Measurements from ENCODE around the gene KMT2B. TPM values are rescaled to one million over a fixed set of nuclear protein-coding genes. Genes with fewer than 3 reads are reported as not detected.
A peak's percentile ranks its signal among the peaks of the same experiment; 100 is the strongest.

KMT2B gene
- total RNA-seq, 1 donor from 2014 or later = 12.6 TPM

GRCh38 chr19:35756377-35757230 lies 38.8 kb downstream of the KMT2B start, which contains the start of gene HSPB6:
HSPB6 (minus strand) TSS chr19:35757029; CDS start chr19:35757008, 21 bp downstream.
- Histone ChIP-seq H3K4me1 (peaks cover 6% of the 10 kb centered on the region), H3K27ac (no peak within 1 kb of the TSS), H3K79me2 (ENCODE audit: low read depth) (peaks cover 16% of the 10 kb centered on the region), H3F3A (ENCODE audit: low read depth) (peaks cover 13% of the 10 kb centered on the region), H3K4me3 (peak within 1 kb of the TSS; percentile 89), H4K20me1 (ENCODE audit: low read depth) (peaks cover 19% of the 10 kb centered on the region), H3K9me3 (ENCODE audit: low read depth) (no peaks in the 10 kb centered on the region), H3K36me3 (no peaks in the 10 kb centered on the region), H3K9ac (no peak within 1 kb of the TSS), H2AFZ (replicated peaks) (peak within 1 kb of the TSS; percentile 43), H3K27me3 (peaks cover 27% of the 10 kb centered on the region), H3K4me2 (peak within 1 kb of the TSS; percentile 80)
- TF ChIP-seq EZH2 (IDR thresholded peaks at IDR 0.05) (peak; percentile 46), EZH2phosphoT487 (IDR thresholded peaks at IDR 0.05) (no peak), CTCF (IDR thresholded peaks at IDR 0.05) (no peak)
- peak within 1 kb of the TSS; percentile 98 for H3K27ac Mint-ChIP-seq
- peak; percentile 49 for DNase-seq (ENCODE audit: low spot score)
- peaks cover 26% of the 10 kb centered on the region for H3K4me1 Mint-ChIP-seq
- H3K9me3 Mint-ChIP-seq = no peaks in the 10 kb centered on the region
- H3K36me3 Mint-ChIP-seq = peaks cover 6% of the 10 kb centered on the region
- peaks cover 9% of the 10 kb centered on the region for H3K27me3 Mint-ChIP-seq (ENCODE audit: insufficient read depth, low read depth)
- H3K4me3 Mint-ChIP-seq = peak within 1 kb of the TSS; percentile 99

GRCh38 chr19:35757231-35757748 lies 39.5 kb downstream of the KMT2B start:
- Mint-ChIP-seq H3K27ac (peak overlapping the region; percentile 98), H3K4me3 (peak overlapping the region; percentile 99), H3K4me1 (peaks cover 26% of the 10 kb centered on the region), H3K9me3 (no peaks in the 10 kb centered on the region), H3K27me3 (ENCODE audit: insufficient read depth, low read depth) (peaks cover 9% of the 10 kb centered on the region), H3K36me3 (peaks cover 11% of the 10 kb centered on the region)
- Histone ChIP-seq H3K9me3 (ENCODE audit: low read depth) (no peaks in the 10 kb centered on the region), H3K4me1 (peaks cover 6% of the 10 kb centered on the region), H2AFZ (replicated peaks) (peak overlapping the region; percentile 43), H3K4me3 (peak overlapping the region; percentile 89), H3K36me3 (no peaks in the 10 kb centered on the region), H3K27me3 (peaks cover 27% of the 10 kb centered on the region), H4K20me1 (ENCODE audit: low read depth) (peaks cover 19% of the 10 kb centered on the region), H3F3A (ENCODE audit: low read depth) (peaks cover 13% of the 10 kb centered on the region), H3K27ac (no peak overlapping the region), H3K9ac (no peak overlapping the region), H3K4me2 (peak overlapping the region; percentile 80), H3K79me2 (ENCODE audit: low read depth) (peaks cover 16% of the 10 kb centered on the region)
- DNase-seq (ENCODE audit: low spot score) = peak; percentile 66
- TF ChIP-seq EZH2 (IDR thresholded peaks at IDR 0.05) = no peak

- H3K4me3 Mint-ChIP-seq = peak within 1 kb of the TSS; percentile 99
- H3K36me3 ChIP-seq = no peaks in the 10 kb centered on the region
- H3F3A ChIP-seq (ENCODE audit: low read depth) = peaks cover 13% of the 10 kb centered on the region
- peaks cover 27% of the 10 kb centered on the region for H3K27me3 ChIP-seq
- H3K4me1 Mint-ChIP-seq = peaks cover 26% of the 10 kb centered on the region
- H3K4me2 ChIP-seq = peak within 1 kb of the TSS; percentile 93
- peaks cover 9% of the 10 kb centered on the region for H3K27me3 Mint-ChIP-seq (ENCODE audit: insufficient read depth, low read depth)
- H3K9me3 Mint-ChIP-seq = no peaks in the 10 kb centered on the region
- no peak within 1 kb of the TSS for H3K27ac ChIP-seq
- H3K9ac ChIP-seq = peak within 1 kb of the TSS; percentile 25
- H3K36me3 Mint-ChIP-seq = peaks cover 11% of the 10 kb centered on the region
- H2AFZ ChIP-seq (replicated peaks) = peak within 1 kb of the TSS; percentile 81
- peaks cover 19% of the 10 kb centered on the region for H4K20me1 ChIP-seq (ENCODE audit: low read depth)
- no peak for TF ChIP-seq CTCF (IDR thresholded peaks at IDR 0.05)
- TF ChIP-seq EZH2phosphoT487 (IDR thresholded peaks at IDR 0.05) = no peak
- no peak for TF ChIP-seq EZH2 (IDR thresholded peaks at IDR 0.05)
- H3K9me3 ChIP-seq (ENCODE audit: low read depth) = no peaks in the 10 kb centered on the region
- peaks cover 16% of the 10 kb centered on the region for H3K79me2 ChIP-seq (ENCODE audit: low read depth)
- peak; percentile 99 for DNase-seq (ENCODE audit: low spot score)
- peak within 1 kb of the TSS; percentile 89 for H3K4me3 ChIP-seq
- peak within 1 kb of the TSS; percentile 98 for H3K27ac Mint-ChIP-seq
- H3K4me1 ChIP-seq = peaks cover 6% of the 10 kb centered on the region
These were observed 40.2 kb downstream of the KMT2B start, which contains the start of gene PROSER3 for GRCh38 chr19:35757749-35758608. PROSER3 (plus strand) TSS chr19:35758176; CDS start chr19:35758216, 40 bp downstream.
